COLO668 (cell line): ENCODE measurements around the gene OSBP2.

Experiments
- DNase-seq: peaks from one replicate; lab custom pipeline; 2025; ENCODE audit not compliant: unreplicated experiment; lab: John Stamatoyannopoulos, UW

OSBP2 gene

GRCh38 chr22:30867746-30868662, 173.3 kb downstream of the OSBP2 start:
- no peak for DNase-seq

- DNase-seq, result peak; percentile 52
Measured at GRCh38 chr22:30868663-30869385, 174.2 kb downstream of the OSBP2 start.

DNA sequence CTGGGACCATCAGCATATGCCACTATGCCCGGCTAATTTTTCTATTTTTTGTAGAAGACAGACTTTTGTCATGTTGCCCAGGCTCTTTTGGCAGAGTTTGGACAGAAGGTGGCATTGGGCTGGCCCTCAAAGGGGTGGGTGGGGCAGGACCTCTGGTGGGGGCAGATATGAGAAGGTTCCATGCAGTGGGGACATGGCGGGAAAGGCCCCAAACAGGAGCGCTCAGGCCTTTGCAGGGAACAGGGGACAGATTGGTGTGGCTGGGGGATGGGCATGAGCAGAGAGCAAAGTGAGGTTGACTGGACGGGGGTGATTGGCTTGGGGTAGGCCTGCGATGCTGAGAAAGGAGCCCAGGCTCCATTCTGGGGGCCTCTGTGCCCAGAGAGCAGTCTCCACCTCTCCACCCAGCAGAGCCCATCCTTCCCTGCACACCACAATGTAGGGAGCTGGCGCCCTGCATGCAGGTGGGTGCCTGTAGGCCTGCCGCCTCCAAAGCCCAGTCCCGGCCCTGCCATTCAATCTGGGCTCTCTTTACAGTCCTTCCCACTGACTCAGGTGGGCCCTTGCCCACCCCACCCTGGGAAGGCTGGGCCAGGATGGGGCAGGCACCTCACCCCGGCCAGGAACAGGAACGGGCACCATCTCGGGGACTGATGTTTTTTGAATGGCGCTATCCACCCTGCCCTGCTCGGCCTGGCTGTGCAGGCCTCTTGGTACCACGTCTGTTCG, 175.2 kb downstream of the OSBP2 start:
- DNase-seq, result no peak

- DNase-seq, result no peak
Measured at GRCh38 chr22:30870451-30871345, 176.0 kb downstream of the OSBP2 start.

DNA sequence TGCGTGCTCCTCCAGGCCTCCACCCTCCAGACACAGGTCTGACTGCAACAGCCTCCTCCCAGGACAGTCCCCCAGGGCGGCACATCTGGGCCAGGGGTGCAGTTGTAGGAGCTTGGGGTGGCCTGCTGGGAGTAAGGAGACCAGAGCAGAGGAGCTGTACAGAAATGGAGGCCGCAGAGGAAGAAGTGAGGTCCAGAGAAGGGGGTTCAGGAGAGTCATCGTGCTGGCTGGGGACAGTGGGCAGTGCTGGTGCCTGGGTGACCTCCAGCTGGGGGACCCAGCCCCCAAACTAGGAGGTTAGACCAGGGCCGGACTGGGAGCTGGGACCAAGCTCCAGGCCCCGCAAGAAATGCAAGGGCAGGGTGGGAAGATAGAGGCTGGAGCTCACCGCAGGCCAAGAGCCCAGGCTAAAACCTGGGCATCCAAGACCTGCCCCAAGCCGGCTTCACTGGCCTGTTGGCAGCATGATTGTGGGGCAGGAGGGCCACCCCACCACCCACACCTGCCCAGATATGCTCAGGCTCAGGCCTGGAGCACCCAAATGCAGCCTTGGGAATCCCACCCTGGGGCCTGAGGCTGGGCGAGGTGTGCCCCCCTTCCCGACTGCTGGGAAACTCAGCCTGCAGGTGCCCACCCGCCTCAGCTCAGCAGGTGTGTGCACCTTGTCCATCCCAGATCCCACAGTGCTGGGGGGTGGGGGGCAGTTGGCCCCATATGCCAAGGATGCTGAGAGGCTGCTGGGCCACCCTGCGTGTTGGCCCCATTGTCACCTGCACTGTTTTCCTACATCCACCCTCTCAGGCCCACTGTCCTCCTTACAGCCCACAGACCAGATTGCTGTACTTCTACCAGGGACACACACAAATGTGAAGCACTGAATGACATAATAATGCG, 177.0 kb downstream of the OSBP2 start:
- DNase-seq, result no peak

GRCh38 chr22:30872285-30873041, 177.8 kb downstream of the OSBP2 start:
- DNase-seq, result no peak

GRCh38 chr22:30873086-30873650, 178.5 kb downstream of the OSBP2 start:
- DNase-seq, result no peak

DNA sequence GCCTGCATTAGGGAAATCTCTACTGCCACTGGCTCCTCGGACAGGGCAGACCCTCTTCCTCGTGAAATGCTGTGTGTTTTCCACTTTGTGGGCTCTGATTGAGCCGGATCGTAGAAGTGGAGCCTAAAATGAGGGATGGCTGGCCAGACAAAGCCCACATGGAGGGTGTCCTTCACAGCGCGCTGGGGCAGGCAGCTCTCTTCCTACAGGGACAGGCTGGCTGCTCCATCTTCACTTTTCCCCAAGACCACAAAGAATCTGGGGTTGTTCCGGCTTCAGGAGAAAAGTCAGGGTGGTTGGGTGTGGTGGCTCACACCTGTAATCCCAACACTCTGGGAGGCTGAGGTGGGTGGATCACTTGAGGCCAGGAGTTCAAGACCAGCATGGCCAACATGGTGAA, 179.0 kb downstream of the OSBP2 start:
- no peak for DNase-seq

- no peak for DNase-seq
Measured at GRCh38 chr22:30874431-30875370, 180.0 kb downstream of the OSBP2 start.

- no peak for DNase-seq
Measured at GRCh38 chr22:30875481-30876215, 181.0 kb downstream of the OSBP2 start.

GRCh38 chr22:30876221-30876751, 181.6 kb downstream of the OSBP2 start:
- DNase-seq, result no peak

- no peak for DNase-seq
Measured at GRCh38 chr22:30876915-30877553, 182.4 kb downstream of the OSBP2 start.

- no peak for DNase-seq
Measured at GRCh38 chr22:30877662-30878515, 183.2 kb downstream of the OSBP2 start.

- DNase-seq, result no peak
Measured at GRCh38 chr22:30878516-30879414, 184.1 kb downstream of the OSBP2 start.
